Astrocyte of the spinal cord (primary cell): ENCODE results near the gene SLC12A4.

Experiments
- DNase-seq: peaks from one replicate; pipeline ENCODE4 v3.0.0; 2011; ENCODE audit warnings: low read depth, low spot score
- H3K4me3 ChIP-seq: 2 replicates; pipeline ENCODE4 v1.5.1; 2011; ENCODE audit warnings: low read depth, mild to moderate bottlenecking, low read length, moderate library complexity
- CTCF ChIP-seq: IDR thresholded peaks from 2 replicates; pipeline ENCODE4 v1.5.1; 2012; ENCODE audit warnings: low read depth, mild to moderate bottlenecking, low read length, inconsistent platforms
- in situ Hi-C: cut with HindIII; loops from 2 replicates; pipeline ENCODE4 v1.10.0; 2017; ENCODE audit warnings: low sequenced_read_pairs

The SLC12A4 gene

DNA sequence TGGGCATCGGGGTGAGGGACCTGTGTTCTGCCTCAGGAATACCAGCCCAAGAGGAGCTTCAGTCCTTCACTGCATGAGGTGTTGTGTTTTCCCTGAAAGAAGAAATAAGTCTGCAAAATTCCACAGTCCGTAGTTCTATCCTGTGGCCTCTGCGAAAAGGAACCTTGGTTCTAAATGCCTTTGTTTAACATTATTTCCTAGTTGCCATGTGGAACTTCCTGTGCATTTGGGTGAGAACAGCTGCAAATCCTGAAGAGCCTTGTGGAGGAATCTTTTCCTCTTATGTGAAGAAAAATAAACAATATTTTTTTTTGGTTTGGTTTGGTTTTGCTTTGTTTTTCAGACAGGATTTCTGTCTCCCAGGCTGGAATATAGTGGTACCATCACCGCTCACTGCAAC, 65.6 kb downstream of the SLC12A4 start:
- no peak for TF ChIP-seq CTCF
- H3K4me3 ChIP-seq: no peak overlapping the region
- DNase-seq: no peak
- in situ Hi-C loops: no loop called here

- no peak for TF ChIP-seq CTCF
- no peak for DNase-seq
- in situ Hi-C loops: no loop called here
- H3K4me3 ChIP-seq: no peak overlapping the region
Measured at GRCh38 chr16:67901734-67902133, 66.7 kb downstream of the SLC12A4 start.

GRCh38 chr16:67897231-67897630, 71.2 kb downstream of the SLC12A4 start:
- peak; percentile 56 for DNase-seq
- no peak for TF ChIP-seq CTCF
- in situ Hi-C loops: no loop called here
- H3K4me3 ChIP-seq: no peak overlapping the region

DNA sequence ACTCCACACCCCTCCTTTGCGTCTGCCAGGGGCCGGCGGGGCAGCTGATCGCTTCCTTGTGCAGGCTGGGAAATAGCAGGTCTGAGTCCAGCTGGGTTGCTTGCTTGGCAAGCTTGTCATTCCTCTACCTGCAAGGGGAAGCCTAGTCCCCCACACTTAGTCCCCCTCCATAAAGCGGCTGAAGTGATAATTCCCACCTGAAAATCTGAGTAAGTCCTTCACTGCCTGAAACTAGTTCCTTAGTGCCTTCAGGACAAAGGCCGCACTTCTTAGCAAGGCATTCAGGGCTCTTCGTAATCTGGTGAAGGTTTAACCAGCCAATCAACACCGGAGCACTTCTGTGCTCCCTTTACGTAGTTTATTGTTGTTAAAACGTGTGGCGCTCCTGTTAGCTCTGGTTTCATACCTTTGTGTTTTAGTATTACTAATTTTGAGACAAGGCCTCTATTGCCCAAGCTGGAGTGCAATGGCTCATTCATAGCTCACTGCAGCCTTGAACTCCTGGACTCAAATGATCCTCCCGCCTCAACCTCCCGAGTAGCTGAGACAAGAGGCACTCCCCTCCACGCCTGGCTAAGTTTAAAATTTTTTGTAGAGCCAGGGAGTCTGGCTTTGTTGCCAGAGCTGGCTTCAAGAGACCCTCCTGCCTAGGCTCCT, 74.6 kb downstream of the SLC12A4 start:
- no peak for DNase-seq
- H3K4me3 ChIP-seq: peak overlapping the region; percentile 92
- in situ Hi-C loops: no loop called here
- TF ChIP-seq CTCF: no peak
